ENCODE results near the gene CCR4.
"Not testable (repeated sequence)": the region's sequence is repeated elsewhere in the genome, so short reads cannot be mapped to it uniquely, and the experiment has no call there.

CCR4 gene

DNA sequence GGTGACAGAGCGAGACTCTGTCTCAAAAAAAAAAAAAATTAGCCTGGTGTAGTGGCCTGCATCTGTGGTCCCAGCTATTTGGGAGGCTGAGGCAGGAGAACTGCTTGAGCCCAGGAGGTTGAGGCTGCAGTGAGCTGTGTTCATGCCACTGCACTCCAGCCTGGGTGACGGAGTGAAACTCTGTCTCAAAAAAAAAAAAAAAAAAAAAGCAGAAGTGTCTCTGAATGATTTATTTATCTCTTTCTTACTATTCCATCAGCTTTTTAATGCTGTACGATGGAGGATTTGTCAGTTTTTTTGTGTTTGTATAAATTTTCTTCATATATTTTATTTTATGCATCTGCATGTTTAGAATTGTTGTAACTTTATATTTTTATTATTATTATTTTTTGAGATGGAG lies 33.5 kb downstream of the CCR4 start:
- H3K36me3 ChIP-seq (ENCODE audit: control insufficient read depth, insufficient read depth, low read length); H3K27me3 ChIP-seq (ENCODE audit: control insufficient read depth, insufficient read depth, low read length); H3K4me3 ChIP-seq (ENCODE audit: low read depth, low read length); H3K9me3 ChIP-seq (ENCODE audit: control insufficient read depth, insufficient read depth, low read depth, low read length); H3K4me1 ChIP-seq (ENCODE audit: control insufficient read depth, insufficient read depth, low read length); H3K9ac ChIP-seq (ENCODE audit: low read length); H3K27ac ChIP-seq (ENCODE audit: low read depth, low read length): not testable (repeated sequence)

DNA sequence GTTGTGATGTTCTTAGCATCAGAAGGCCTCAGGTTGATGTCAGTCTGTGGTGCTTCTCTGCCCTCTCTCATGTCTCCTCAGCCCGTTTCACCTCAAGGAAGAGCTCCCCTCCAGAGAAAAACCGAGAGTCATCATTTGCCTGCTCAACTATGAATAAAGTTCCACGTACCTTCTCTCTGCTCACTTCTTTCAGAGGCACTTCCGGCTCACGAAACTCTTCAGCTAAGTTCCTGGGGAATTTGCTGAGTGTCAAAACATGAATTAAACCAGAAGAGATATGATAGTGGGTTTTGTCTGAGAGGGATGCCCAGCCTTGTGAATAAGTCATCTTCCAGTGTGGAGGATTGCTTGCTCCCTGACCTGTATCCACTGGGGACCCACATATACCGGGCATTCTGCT lies 37.7 kb downstream of the CCR4 start:
- no peaks in the 10 kb centered on the region; the same call in 1 of the 2 replicates for H3K27me3 ChIP-seq (ENCODE audit: control insufficient read depth, insufficient read depth, low read length)
- no peak overlapping the region for H3K4me3 ChIP-seq (ENCODE audit: low read depth, low read length)
- H3K9me3 ChIP-seq (ENCODE audit: control insufficient read depth, insufficient read depth, low read depth, low read length) = no peaks in the 10 kb centered on the region
- no peak overlapping the region for H3K27ac ChIP-seq (ENCODE audit: low read depth, low read length)
- H3K36me3 ChIP-seq (ENCODE audit: control insufficient read depth, insufficient read depth, low read length) = no peaks in the 10 kb centered on the region
- no peaks in the 10 kb centered on the region for H3K4me1 ChIP-seq (ENCODE audit: control insufficient read depth, insufficient read depth, low read length)
- H3K9ac ChIP-seq (ENCODE audit: low read length) = no peak overlapping the region

- Histone ChIP-seq H3K36me3 (ENCODE audit: control insufficient read depth, insufficient read depth, low read length) (no peaks in the 10 kb centered on the region), H3K27ac (ENCODE audit: low read depth, low read length) (no peak overlapping the region), H3K4me3 (ENCODE audit: low read depth, low read length) (no peak overlapping the region), H3K9me3 (ENCODE audit: control insufficient read depth, insufficient read depth, low read depth, low read length) (no peaks in the 10 kb centered on the region), H3K27me3 (ENCODE audit: control insufficient read depth, insufficient read depth, low read length) (no peaks in the 10 kb centered on the region; the same call in 1 of the 2 replicates), H3K9ac (ENCODE audit: low read length) (no peak overlapping the region), H3K4me1 (ENCODE audit: control insufficient read depth, insufficient read depth, low read length) (no peaks in the 10 kb centered on the region)
Observed at GRCh38 chr3:32990116-32990515, 38.7 kb downstream of the CCR4 start.

DNA sequence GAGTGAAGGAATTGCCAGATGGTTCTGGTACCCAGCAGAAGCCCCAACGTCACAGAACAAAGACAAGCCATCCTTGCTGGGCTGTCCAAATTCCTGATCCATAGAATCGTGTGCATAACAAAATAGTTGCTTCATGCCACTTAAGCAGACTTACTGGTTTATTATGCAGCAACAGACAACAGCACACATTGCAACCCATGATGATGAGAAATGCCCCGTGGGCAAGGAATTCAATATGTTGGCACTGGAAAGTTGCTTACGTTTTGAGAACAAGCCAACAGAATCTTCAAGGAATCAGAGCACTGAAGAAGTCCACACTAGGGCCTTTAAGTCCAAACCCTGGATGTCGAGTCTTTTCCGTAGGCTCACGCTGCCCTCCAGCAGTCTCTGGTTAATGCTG lies 40.3 kb downstream of the CCR4 start:
- Histone ChIP-seq H3K27ac (ENCODE audit: low read depth, low read length) (no peak overlapping the region), H3K27me3 (ENCODE audit: control insufficient read depth, insufficient read depth, low read length) (no peaks in the 10 kb centered on the region; the same call in 1 of the 2 replicates)

GRCh38 chr3:32992310-32992686 lies 40.9 kb downstream of the CCR4 start:
- H3K9me3 ChIP-seq (ENCODE audit: control insufficient read depth, insufficient read depth, low read depth, low read length) = no peaks in the 10 kb centered on the region
- H3K4me1 ChIP-seq (ENCODE audit: control insufficient read depth, insufficient read depth, low read length) = no peaks in the 10 kb centered on the region
- no peaks in the 10 kb centered on the region for H3K36me3 ChIP-seq (ENCODE audit: control insufficient read depth, insufficient read depth, low read length)
- H3K4me3 ChIP-seq (ENCODE audit: low read depth, low read length) = no peak overlapping the region
- no peaks in the 10 kb centered on the region; the same call in 1 of the 2 replicates for H3K27me3 ChIP-seq (ENCODE audit: control insufficient read depth, insufficient read depth, low read length)
- H3K27ac ChIP-seq (ENCODE audit: low read depth, low read length) = no peak overlapping the region
- no peak overlapping the region for H3K9ac ChIP-seq (ENCODE audit: low read length)

More for the DNA sequence above, 40.3 kb downstream of the CCR4 start:
- no peaks in the 10 kb centered on the region for H3K36me3 ChIP-seq (ENCODE audit: control insufficient read depth, insufficient read depth, low read length)
- no peak overlapping the region for H3K4me3 ChIP-seq (ENCODE audit: low read depth, low read length)
- no peak overlapping the region for H3K9ac ChIP-seq (ENCODE audit: low read length)
- no peaks in the 10 kb centered on the region for H3K4me1 ChIP-seq (ENCODE audit: control insufficient read depth, insufficient read depth, low read length)
- H3K9me3 ChIP-seq (ENCODE audit: control insufficient read depth, insufficient read depth, low read depth, low read length) = no peaks in the 10 kb centered on the region

DNA sequence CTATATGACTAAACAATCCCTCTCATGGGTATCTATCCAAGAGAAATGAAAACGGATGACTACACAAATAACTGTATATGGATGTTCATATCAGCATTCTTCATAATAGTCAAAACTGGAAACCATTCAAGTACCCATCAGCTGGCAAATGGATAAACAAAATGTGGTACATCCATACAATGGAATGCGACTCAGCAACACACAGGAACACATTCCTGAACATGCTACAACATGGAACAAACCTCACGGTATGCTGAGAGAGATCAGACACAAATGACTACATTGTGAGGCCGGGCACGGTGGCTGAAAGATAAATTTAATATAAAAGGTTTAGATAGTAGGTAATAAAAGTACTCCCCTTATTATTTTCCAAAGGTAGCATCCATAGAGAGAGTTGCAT lies 42.6 kb downstream of the CCR4 start:
- H3K4me1 ChIP-seq (ENCODE audit: control insufficient read depth, insufficient read depth, low read length) = no peaks in the 10 kb centered on the region
- H3K4me3 ChIP-seq (ENCODE audit: low read depth, low read length) = no peak overlapping the region
- no peaks in the 10 kb centered on the region for H3K36me3 ChIP-seq (ENCODE audit: control insufficient read depth, insufficient read depth, low read length)
- H3K27me3 ChIP-seq (ENCODE audit: control insufficient read depth, insufficient read depth, low read length) = no peaks in the 10 kb centered on the region; the same call in 1 of the 2 replicates
- no peaks in the 10 kb centered on the region for H3K9me3 ChIP-seq (ENCODE audit: control insufficient read depth, insufficient read depth, low read depth, low read length)
- H3K9ac ChIP-seq (ENCODE audit: low read length) = no peak overlapping the region
- no peak overlapping the region for H3K27ac ChIP-seq (ENCODE audit: low read depth, low read length)

- Histone ChIP-seq H3K27ac (ENCODE audit: low read depth, low read length) (no peak overlapping the region), H3K36me3 (ENCODE audit: control insufficient read depth, insufficient read depth, low read length) (no peaks in the 10 kb centered on the region), H3K9ac (ENCODE audit: low read length) (no peak overlapping the region), H3K4me3 (ENCODE audit: low read depth, low read length) (no peak overlapping the region), H3K27me3 (ENCODE audit: control insufficient read depth, insufficient read depth, low read length) (no peaks in the 10 kb centered on the region), H3K9me3 (ENCODE audit: control insufficient read depth, insufficient read depth, low read depth, low read length) (no peaks in the 10 kb centered on the region), H3K4me1 (ENCODE audit: control insufficient read depth, insufficient read depth, low read length) (no peaks in the 10 kb centered on the region)
Observed at GRCh38 chr3:32995098-32995497, 43.7 kb downstream of the CCR4 start.

GRCh38 chr3:32996048-32996754 lies 44.8 kb downstream of the CCR4 start:
- Histone ChIP-seq H3K9me3 (ENCODE audit: control insufficient read depth, insufficient read depth, low read depth, low read length) (no peaks in the 10 kb centered on the region), H3K4me1 (ENCODE audit: control insufficient read depth, insufficient read depth, low read length) (no peaks in the 10 kb centered on the region)

DNA sequence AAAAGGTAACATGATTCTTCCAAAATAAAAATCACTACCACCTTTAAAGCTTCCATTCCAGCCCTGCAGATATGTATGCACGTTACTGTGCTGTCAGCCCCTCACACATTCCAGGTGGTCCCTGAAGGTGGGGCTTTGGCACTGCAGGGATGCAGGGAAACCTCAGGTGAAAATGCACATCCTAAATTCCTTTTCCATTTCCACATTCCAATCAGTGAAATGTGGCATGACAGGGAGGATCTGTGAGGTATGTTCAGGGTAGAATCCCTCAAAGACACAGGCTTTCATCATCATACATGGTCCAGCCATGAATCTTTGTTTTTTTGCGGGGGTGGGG lies 45.3 kb downstream of the CCR4 start:
- no peaks in the 10 kb centered on the region for H3K4me1 ChIP-seq (ENCODE audit: control insufficient read depth, insufficient read depth, low read length)
- no peak overlapping the region for H3K4me3 ChIP-seq (ENCODE audit: low read depth, low read length)
- H3K27ac ChIP-seq (ENCODE audit: low read depth, low read length) = no peak overlapping the region
- no peaks in the 10 kb centered on the region for H3K9me3 ChIP-seq (ENCODE audit: control insufficient read depth, insufficient read depth, low read depth, low read length)
- no peaks in the 10 kb centered on the region for H3K27me3 ChIP-seq (ENCODE audit: control insufficient read depth, insufficient read depth, low read length)
- H3K36me3 ChIP-seq (ENCODE audit: control insufficient read depth, insufficient read depth, low read length) = no peaks in the 10 kb centered on the region
- H3K9ac ChIP-seq (ENCODE audit: low read length) = no peak overlapping the region

More at GRCh38 chr3:32996048-32996754, 44.8 kb downstream of the CCR4 start:
- no peak overlapping the region for H3K9ac ChIP-seq (ENCODE audit: low read length)
- no peaks in the 10 kb centered on the region for H3K36me3 ChIP-seq (ENCODE audit: control insufficient read depth, insufficient read depth, low read length)
- no peaks in the 10 kb centered on the region for H3K27me3 ChIP-seq (ENCODE audit: control insufficient read depth, insufficient read depth, low read length)
- H3K4me3 ChIP-seq (ENCODE audit: low read depth, low read length) = no peak overlapping the region
- no peak overlapping the region for H3K27ac ChIP-seq (ENCODE audit: low read depth, low read length)

DNA sequence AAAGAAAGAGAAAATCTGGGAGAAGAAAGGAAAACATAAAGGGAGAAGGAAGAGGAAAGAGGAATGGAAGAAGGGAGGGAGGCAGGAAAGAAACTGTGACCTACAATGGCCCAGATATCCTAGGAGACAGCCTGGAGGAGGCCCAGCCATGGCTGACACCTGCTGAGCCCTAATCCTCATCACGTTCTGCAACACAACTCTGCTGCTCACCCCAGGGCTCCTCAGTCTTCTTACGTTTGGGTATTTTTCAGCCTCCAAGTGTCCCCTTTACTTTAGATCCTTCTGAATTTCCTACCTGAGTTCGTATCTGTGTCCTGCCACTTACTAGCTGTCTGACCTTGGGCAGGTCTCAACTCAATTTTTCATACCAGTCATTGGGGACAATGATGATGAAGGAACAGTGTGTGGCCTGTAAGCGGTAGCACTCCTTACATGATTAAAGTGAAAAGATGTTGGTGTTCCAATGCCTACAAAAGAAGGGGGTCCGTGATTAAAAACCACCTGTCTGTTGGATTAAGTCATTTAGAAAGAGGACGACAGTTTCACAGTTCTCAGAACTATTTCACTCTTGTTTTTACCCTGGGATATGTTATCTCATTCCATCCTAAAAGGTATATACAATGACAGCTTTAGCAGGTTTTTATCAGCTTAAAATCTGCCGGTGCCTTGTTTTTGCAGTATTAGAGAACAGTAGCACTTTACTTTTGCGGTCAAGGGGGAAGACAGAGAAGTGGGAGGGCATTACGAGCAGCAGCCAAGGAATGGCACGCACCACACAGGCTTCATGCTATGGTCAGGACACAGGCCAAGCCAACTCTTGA lies 47.4 kb downstream of the CCR4 start:
- no peak overlapping the region for H3K9ac ChIP-seq (ENCODE audit: low read length)
- no peak overlapping the region for H3K27ac ChIP-seq (ENCODE audit: low read depth, low read length)
- no peak overlapping the region for H3K4me3 ChIP-seq (ENCODE audit: low read depth, low read length)
- no peaks in the 10 kb centered on the region for H3K36me3 ChIP-seq (ENCODE audit: control insufficient read depth, insufficient read depth, low read length)
- H3K27me3 ChIP-seq (ENCODE audit: control insufficient read depth, insufficient read depth, low read length) = no peaks in the 10 kb centered on the region
- H3K9me3 ChIP-seq (ENCODE audit: control insufficient read depth, insufficient read depth, low read depth, low read length) = no peaks in the 10 kb centered on the region
- no peaks in the 10 kb centered on the region for H3K4me1 ChIP-seq (ENCODE audit: control insufficient read depth, insufficient read depth, low read length)

DNA sequence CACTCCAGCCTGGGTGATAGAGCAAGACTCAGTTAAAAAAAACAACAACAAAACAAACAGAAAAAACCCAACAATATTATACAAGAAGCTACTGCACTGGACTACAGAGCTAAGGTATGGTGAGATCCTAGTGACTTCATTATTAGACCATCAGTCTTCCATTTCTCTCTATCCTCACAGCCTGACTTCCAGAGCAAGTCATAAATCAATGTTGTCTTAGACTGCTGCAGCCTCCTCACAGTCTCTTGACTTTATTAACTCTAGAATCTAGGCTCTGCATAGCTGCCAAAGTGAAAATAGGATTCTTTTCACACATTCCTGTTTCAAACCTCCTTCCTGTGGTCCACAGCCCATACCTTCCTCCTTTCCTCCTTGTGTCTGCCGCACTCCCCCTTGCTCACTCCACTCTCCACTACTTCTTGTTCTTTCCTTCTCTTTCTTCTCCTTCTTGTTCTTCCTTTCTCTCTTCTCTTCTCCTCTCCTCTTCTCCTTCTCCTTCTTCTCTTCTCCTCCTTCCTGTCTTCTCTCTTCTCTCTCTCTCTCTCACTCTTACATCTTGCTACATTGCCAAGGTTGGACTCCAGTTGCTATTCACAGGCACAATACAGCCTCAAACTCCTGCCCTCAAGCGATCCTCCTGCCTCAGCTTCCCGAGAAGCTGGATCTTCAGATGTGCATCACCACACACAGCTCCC lies 49.4 kb downstream of the CCR4 start:
- Histone ChIP-seq H3K9me3 (ENCODE audit: control insufficient read depth, insufficient read depth, low read depth, low read length) (peaks cover 6% of the 10 kb centered on the region), H3K4me3 (ENCODE audit: low read depth, low read length) (no peak overlapping the region), H3K4me1 (ENCODE audit: control insufficient read depth, insufficient read depth, low read length) (peaks cover 11% of the 10 kb centered on the region), H3K27me3 (ENCODE audit: control insufficient read depth, insufficient read depth, low read length) (no peaks in the 10 kb centered on the region), H3K36me3 (ENCODE audit: control insufficient read depth, insufficient read depth, low read length) (0 out of 2 replicates have a peak, but pooled peaks cover 4% of the 10 kb centered on the region), H3K9ac (ENCODE audit: low read length) (no peak overlapping the region), H3K27ac (ENCODE audit: low read depth, low read length) (no peak overlapping the region)
